Activated B cell treated with CpG ODN at 0.5 μM for 24 hours (primary cell): ENCODE measurements around the gene RECQL5. TPM values are rescaled to one million over a fixed set of nuclear protein-coding genes. Genes with fewer than 3 reads are reported as not detected.

Experiments used
- ATAC-seq: fragments of 200-7000 bp; cut with Tn5 transposase; one replicate; pipeline ENCODE4 v1.10.0; 2021; ENCODE audit warnings: low read depth, mild to moderate bottlenecking, moderate library complexity
- CTCF ChIA-PET: fragments of 350-600 bp; sonication (Branson Sonifier 250); formaldehyde crosslinking; loops from one replicate; lab custom pipeline; 2021; ENCODE audit warnings: antibody characterized with exemption; lab: Charles Lee
- POLR2A ChIA-PET: fragments of 350-600 bp; sonication (Branson Sonifier 250); formaldehyde crosslinking; loops from one replicate; lab custom pipeline; 2021; ENCODE audit warnings: antibody characterized with exemption; lab: Charles Lee
- DNase-seq: peaks from one replicate; pipeline ENCODE4 v3.0.0; 2022
- H3K27ac Mint-ChIP-seq: one replicate; pipeline ENCODE4 v1.8.0; 2020; ENCODE audit warnings: mixed read lengths
- H3K27me3 Mint-ChIP-seq: one replicate; pipeline ENCODE4 v1.8.0; 2021; ENCODE audit warnings: mixed read lengths
- H3K36me3 Mint-ChIP-seq: one replicate; pipeline ENCODE4 v1.8.0; 2021; ENCODE audit warnings: low read depth, mixed read lengths
- H3K4me1 Mint-ChIP-seq: one replicate; pipeline ENCODE4 v1.8.0; 2021; ENCODE audit warnings: mixed read lengths
- H3K4me3 Mint-ChIP-seq: one replicate; pipeline ENCODE4 v1.8.0; 2020; ENCODE audit warnings: mild to moderate bottlenecking, mixed read lengths
- H3K9me3 Mint-ChIP-seq: one replicate; pipeline ENCODE4 v1.8.0; 2020; ENCODE audit warnings: mixed read lengths
- intact Hi-C: fragments of 100-400 bp; cut with micrococcal nuclease; formaldehyde crosslinking; loops from one replicate; pipeline ENCODE4 v1.15.1; 2024
- total RNA-seq: library from RNA; stranded (reverse); gene quantifications from 2 replicates; pipeline ENCODE4 v1.2.3, GENCODE V29; 2022
- TF ChIP-seq, protein P1 (sequence below): fragments of 200-600 bp; IDR thresholded peaks from one replicate; pipeline ENCODE4 v1.8.0; 2022; ENCODE audit warnings: antibody characterized with exemption, mild to moderate bottlenecking

Gene RECQL5
- total RNA-seq, 1 donor from 2014 or later: 65.4 TPM

DNA sequence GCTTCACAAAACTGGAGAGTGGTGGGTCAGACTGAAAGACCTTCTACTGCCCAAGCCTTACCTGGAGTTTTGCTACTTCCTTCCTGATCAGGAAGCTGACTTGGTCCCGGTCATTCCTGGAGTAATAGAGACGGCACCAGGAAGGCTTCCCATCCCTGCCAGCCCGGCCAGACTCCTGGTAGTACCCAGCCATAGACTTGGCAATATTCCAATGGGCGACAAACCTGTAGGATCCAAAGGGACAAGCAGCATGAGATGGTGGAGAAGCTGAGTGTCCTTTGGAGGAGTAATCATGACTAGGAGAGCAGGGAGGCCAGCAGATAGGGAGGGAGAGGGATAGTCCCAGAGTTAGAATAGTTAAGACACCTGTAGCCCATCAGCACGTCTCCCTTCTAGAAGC is 8.7 kb downstream of the RECQL5 start:
- POLR2A ChIA-PET: interaction anchor here (0.6 to 1.7 kb wide), 3 partner anchors 9 to 627 kb away, joined by 6 to 8 read pairs (median 7); partner anchors contain the start of genes RECQL5 and SAP30BP
- intact Hi-C loops: no loop called here

DNA sequence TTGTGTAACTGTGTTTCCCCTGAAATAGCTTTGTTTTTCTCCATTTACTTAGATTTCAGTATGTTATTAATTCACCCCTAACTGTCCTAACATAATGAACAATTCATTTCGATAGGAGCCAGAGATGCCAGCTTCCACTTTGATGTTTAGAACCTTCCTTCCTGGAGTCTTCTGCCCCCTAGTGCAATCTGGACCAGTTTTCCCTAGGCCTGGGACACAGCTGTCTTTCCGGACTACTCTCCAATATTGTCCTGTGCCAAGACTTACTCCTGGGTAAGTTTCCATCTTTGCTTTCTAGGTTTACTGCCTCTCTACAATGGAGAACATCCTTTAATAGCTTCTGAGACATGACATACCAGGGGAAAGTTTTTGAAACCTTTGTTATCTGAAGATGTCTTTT is 12.8 kb downstream of the RECQL5 start:
- ChIA-PET POLR2A (interaction anchor here (1.5 kb wide), 1 partner anchor 13 kb away, joined by 4 read pairs; the partner anchor contains the start of genes RECQL5 and SAP30BP), CTCF (interaction anchor here (1.0 to 7.0 kb wide), 6 partner anchors 9 to 99 kb away, joined by 3 to 72 read pairs (median 5); partner anchors contain the start of gene SMIM5)
- no peak overlapping the region for H3K4me3 Mint-ChIP-seq
- H3K36me3 Mint-ChIP-seq: peaks cover 56% of the 10 kb centered on the region
- DNase-seq (no peak), ATAC-seq (no peak)
- H3K27ac Mint-ChIP-seq: no peak overlapping the region
- no peaks in the 10 kb centered on the region for H3K9me3 Mint-ChIP-seq
- no peaks in the 10 kb centered on the region for H3K27me3 Mint-ChIP-seq
- intact Hi-C loops: no loop called here
- peaks cover 7% of the 10 kb centered on the region for H3K4me1 Mint-ChIP-seq
- TF ChIP-seq, protein P1, sequence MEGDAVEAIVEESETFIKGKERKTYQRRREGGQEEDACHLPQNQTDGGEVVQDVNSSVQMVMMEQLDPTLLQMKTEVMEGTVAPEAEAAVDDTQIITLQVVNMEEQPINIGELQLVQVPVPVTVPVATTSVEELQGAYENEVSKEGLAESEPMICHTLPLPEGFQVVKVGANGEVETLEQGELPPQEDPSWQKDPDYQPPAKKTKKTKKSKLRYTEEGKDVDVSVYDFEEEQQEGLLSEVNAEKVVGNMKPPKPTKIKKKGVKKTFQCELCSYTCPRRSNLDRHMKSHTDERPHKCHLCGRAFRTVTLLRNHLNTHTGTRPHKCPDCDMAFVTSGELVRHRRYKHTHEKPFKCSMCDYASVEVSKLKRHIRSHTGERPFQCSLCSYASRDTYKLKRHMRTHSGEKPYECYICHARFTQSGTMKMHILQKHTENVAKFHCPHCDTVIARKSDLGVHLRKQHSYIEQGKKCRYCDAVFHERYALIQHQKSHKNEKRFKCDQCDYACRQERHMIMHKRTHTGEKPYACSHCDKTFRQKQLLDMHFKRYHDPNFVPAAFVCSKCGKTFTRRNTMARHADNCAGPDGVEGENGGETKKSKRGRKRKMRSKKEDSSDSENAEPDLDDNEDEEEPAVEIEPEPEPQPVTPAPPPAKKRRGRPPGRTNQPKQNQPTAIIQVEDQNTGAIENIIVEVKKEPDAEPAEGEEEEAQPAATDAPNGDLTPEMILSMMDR: no peak

More for the DNA sequence above, 8.7 kb downstream of the RECQL5 start:
- H3K27ac Mint-ChIP-seq: no peak overlapping the region
- peaks cover 54% of the 10 kb centered on the region for H3K36me3 Mint-ChIP-seq
- ATAC-seq: no peak
- H3K9me3 Mint-ChIP-seq: no peaks in the 10 kb centered on the region
- H3K4me1 Mint-ChIP-seq: peaks cover 10% of the 10 kb centered on the region
- CTCF ChIA-PET: interaction anchor here (0.9 to 2.1 kb wide), 6 partner anchors 9 to 92 kb away, joined by 3 to 9 read pairs (median 6); partner anchors contain the start of genes RECQL5, SAP30BP and SMIM5
- no peak for DNase-seq
- TF ChIP-seq, protein P1: no peak
- no peaks in the 10 kb centered on the region for H3K27me3 Mint-ChIP-seq
- no peak overlapping the region for H3K4me3 Mint-ChIP-seq

DNA sequence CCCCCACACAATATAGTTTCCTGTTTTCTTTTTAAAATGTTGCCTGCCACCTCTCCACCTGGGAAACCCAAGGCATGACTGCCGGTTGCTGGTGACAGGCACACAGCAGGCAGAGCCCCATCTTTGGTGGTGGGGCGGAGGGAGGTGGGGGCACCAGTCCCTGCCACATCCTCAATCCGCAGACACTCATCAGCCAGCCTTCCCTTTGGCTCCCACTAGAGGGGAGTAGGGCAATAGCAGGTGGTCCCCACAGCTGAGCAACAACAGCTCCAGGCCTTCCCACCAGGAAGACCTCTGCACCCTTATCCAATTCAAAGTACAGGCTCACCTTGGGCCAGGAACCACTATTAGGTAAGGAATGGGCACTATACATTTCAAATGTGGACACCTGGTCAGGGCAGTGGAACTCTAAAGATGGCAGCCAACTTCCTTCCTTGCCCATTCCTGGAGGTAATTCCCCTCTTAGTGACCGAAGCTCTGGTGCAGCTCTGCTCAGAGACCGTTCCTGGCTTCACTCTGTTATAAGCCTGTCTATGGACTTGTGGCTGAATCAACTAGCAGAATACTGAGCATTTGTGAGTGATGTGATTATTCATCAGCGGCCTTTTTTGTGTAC is 13.9 kb downstream of the RECQL5 start:
- ATAC-seq (peak; percentile 99), DNase-seq (no peak)
- Mint-ChIP-seq H3K4me3 (no peak overlapping the region), H3K27ac (peak overlapping the region; percentile 72), H3K27me3 (no peaks in the 10 kb centered on the region), H3K36me3 (peaks cover 60% of the 10 kb centered on the region), H3K4me1 (peaks cover 7% of the 10 kb centered on the region), H3K9me3 (no peaks in the 10 kb centered on the region)
- ChIA-PET POLR2A (interaction anchor here (1.1 to 1.5 kb wide), 2 partner anchors 11 to 14 kb away, joined by 4 to 8 read pairs; partner anchors contain the start of genes RECQL5 and SAP30BP), CTCF (interaction anchor here (0.6 to 7.0 kb wide), 8 partner anchors 13 to 97 kb away, joined by 3 to 72 read pairs (median 4); partner anchors contain the start of genes RECQL5 and SMIM5)
- TF ChIP-seq, protein P1: no peak
- intact Hi-C loops: loop anchor here (1.0 kb wide), 1 partner anchor 20 kb away; the partner anchor contains the start of gene SMIM5

DNA sequence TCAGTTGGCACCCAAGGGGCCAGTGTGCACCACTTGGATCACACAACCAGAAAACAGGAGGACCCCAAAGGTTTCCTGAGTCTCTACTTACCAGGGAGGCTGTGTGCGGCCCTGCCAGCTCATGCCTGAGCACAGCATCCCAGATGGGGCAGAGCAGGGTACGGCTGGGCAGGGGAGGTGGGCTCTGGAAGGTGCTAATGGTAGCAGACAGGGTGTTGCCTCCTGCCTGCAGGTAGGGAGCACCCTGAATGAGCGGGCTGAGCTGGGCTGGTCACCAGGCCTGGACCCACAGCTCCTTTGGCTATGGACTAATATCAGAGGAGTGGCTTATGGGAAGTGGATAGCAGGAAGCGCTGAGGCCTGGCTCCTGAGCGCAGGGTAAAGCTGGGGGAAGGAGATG is 14.6 kb downstream of the RECQL5 start:
- Mint-ChIP-seq H3K4me3 (no peak overlapping the region), H3K27ac (no peak overlapping the region), H3K27me3 (no peaks in the 10 kb centered on the region), H3K36me3 (peaks cover 65% of the 10 kb centered on the region), H3K4me1 (peaks cover 7% of the 10 kb centered on the region), H3K9me3 (no peaks in the 10 kb centered on the region)
- DNase-seq: no peak
- TF ChIP-seq, protein P1: no peak
- POLR2A ChIA-PET: interaction anchor here (1.1 kb wide), 1 partner anchor 12 kb away, joined by 8 read pairs; no protein-coding TSS in a partner anchor
- intact Hi-C loops: no loop called here
- no peak for ATAC-seq
- CTCF ChIA-PET: interaction anchor here (0.6 to 7.0 kb wide), 10 partner anchors 14 to 221 kb away, joined by 3 to 72 read pairs (median 4); partner anchors contain the start of genes RECQL5, SAP30BP and SMIM5

DNA sequence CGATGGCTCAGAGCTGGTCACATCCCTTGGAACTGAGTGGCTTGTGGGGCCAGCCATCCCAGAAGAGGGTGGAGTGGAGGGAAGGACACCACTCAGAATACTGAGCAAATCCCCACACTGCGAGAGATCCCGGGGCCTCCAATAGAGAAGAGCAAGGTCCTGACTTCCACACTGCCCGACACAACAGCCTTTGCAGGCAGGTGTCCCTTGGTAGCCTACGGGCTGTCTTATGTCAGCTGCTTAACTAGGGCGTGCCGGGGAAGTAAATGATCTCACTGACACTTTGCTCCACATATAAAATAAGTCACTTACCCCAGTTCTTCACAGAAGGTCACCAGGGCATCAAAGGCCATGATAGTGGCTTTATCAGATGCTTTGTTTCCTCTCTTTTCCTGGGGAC is 16.1 kb downstream of the RECQL5 start:
- TF ChIP-seq, protein P1: no peak
- no peak for ATAC-seq
- ChIA-PET POLR2A (interaction anchor here (0.6 kb wide), 1 partner anchor 38 kb away, joined by 4 read pairs; no protein-coding TSS in a partner anchor), CTCF (interaction anchor here (7.0 kb wide), 1 partner anchor 16 kb away, joined by 72 read pairs; the partner anchor contains the start of gene SMIM5)
- H3K27ac Mint-ChIP-seq: no peak overlapping the region
- peaks cover 16% of the 10 kb centered on the region for H3K4me1 Mint-ChIP-seq
- peaks cover 56% of the 10 kb centered on the region for H3K36me3 Mint-ChIP-seq
- intact Hi-C loops: no loop called here
- DNase-seq: no peak
- no peaks in the 10 kb centered on the region for H3K27me3 Mint-ChIP-seq
- H3K9me3 Mint-ChIP-seq: no peaks in the 10 kb centered on the region
- H3K4me3 Mint-ChIP-seq: no peak overlapping the region
